Endothelial cell of umbilical vein (primary cell): ENCODE results near the gene ITGA1. TPM values are rescaled to one million over a fixed set of nuclear protein-coding genes. Genes with fewer than 3 reads are reported as not detected.

ENCODE experiments used
- BruUV-seq: library from RNA; stranded (reverse); fragments of 400-500 nt; replicated peaks from 2 replicates; lab custom pipeline; 2021; lab: Mats Ljungman, UMichigan
- CTCF ChIA-PET: fragments of 300-600, 350-600 bp; sonication (Branson Sonifier 250); formaldehyde crosslinking; loops from one replicate; lab custom pipeline; 2021; ENCODE audit warnings: antibody characterized with exemption, inconsistent platforms; lab: Charles Lee
- POLR2A ChIA-PET: fragments of 300-600, 350-600 bp; sonication (Branson Sonifier 250); formaldehyde crosslinking; loops from one replicate; lab custom pipeline; 2021; ENCODE audit warnings: antibody characterized with exemption, inconsistent platforms; lab: Charles Lee
- DNase-seq: peaks from one replicate; pipeline ENCODE4 v3.0.0-alpha.2; 2011; ENCODE audit warnings: low read depth, low spot score
- FAIRE-seq: peaks from 2 replicates; lab custom pipeline; 2011; peaks lifted over from hg19 to GRCh38; lab: Jason Lieb, UNC
- H2AFZ ChIP-seq: 2 replicates; pipeline ENCODE4 v1.6.0; 2012; ENCODE audit warnings: low read depth, low read length, control low read depth, inconsistent platforms
- H3K27ac ChIP-seq: 2 replicates; pipeline ENCODE4 v1.5.1; 2011; ENCODE audit warnings: low read depth, mild to moderate bottlenecking, control low read depth, low read length, moderate library complexity; ENCODE audit not compliant: insufficient read depth
- H3K27me3 ChIP-seq, 2 experiments: 2 replicates each; pipeline versions ENCODE4 v1.6.0 to v1.6.1; 2011; ENCODE audit warnings: low read length in 2 of 2, mixed read lengths in 1 of 2; ENCODE audit not compliant: control insufficient read depth in 2 of 2, insufficient read depth in 2 of 2
- H3K36me3 ChIP-seq, 2 experiments: 2 replicates in 1 of 2; 3 replicates in 1 of 2; pipeline ENCODE4 v1.5.1; 2011; ENCODE audit warnings: low read length in 2 of 2, mild to moderate bottlenecking in 1 of 2, moderate library complexity in 1 of 2; ENCODE audit not compliant: control insufficient read depth in 2 of 2, insufficient read depth in 2 of 2; ENCODE audit errors: extremely low read depth in 1 of 2
- H3K4me1 ChIP-seq: 3 replicates; pipeline ENCODE4 v1.5.1; 2011; ENCODE audit warnings: mild to moderate bottlenecking, low read length; ENCODE audit not compliant: control insufficient read depth, insufficient read depth; ENCODE audit errors: extremely low read depth
- H3K4me2 ChIP-seq: 2 replicates; pipeline ENCODE4 v1.6.1; 2011; ENCODE audit warnings: low read length, control low read depth, mixed read lengths; ENCODE audit not compliant: insufficient read depth
- H3K4me3 ChIP-seq, 3 experiments: fragments of 200-600 bp in 1 of 3; sonication (generic), shearing (Covaris generic) in 1 of 3; replicated peaks in 1 of 3; 2 replicates each; pipeline ENCODE4 v1.5.1; 2011 to 2016; ENCODE audit warnings: control low read depth in 3 of 3, low read length in 3 of 3, mild to moderate bottlenecking in 2 of 3, inconsistent platforms in 1 of 3, low read depth in 1 of 3, moderate library complexity in 1 of 3; ENCODE audit not compliant: insufficient read depth in 1 of 3
- H3K79me2 ChIP-seq: 2 replicates; pipeline ENCODE4 v1.6.0; 2012; ENCODE audit warnings: low read length, inconsistent platforms; ENCODE audit not compliant: control insufficient read depth, insufficient read depth
- H3K9ac ChIP-seq: replicated peaks from 2 replicates; pipeline ENCODE3; 2011; ENCODE audit warnings: low read length, control low read depth; ENCODE audit not compliant: insufficient read depth; ENCODE audit errors: extremely low read depth
- H3K9me1 ChIP-seq: replicated peaks from 3 replicates; pipeline ENCODE4 v1.6.0; 2011; ENCODE audit warnings: mild to moderate bottlenecking, low read length; ENCODE audit not compliant: control insufficient read depth, insufficient read depth; ENCODE audit errors: extremely low read depth
- H3K9me3 ChIP-seq: replicated peaks from 2 replicates; pipeline ENCODE4 v1.5.1; 2012; ENCODE audit warnings: low read length, inconsistent platforms; ENCODE audit not compliant: control insufficient read depth, insufficient read depth
- H4K20me1 ChIP-seq: replicated peaks from 2 replicates; pipeline ENCODE3; 2011; ENCODE audit warnings: mild to moderate bottlenecking, low read length; ENCODE audit not compliant: control insufficient read depth, insufficient read depth; ENCODE audit errors: extremely low read depth
- EZH2 ChIP-seq: IDR thresholded peaks from 2 replicates; pipeline ENCODE4 v1.6.1; 2012; ENCODE audit warnings: borderline replicate concordance, low read depth, mild to moderate bottlenecking, moderate library complexity, low read length, inconsistent platforms; ENCODE audit not compliant: severe bottlenecking
- FOS ChIP-seq: IDR thresholded peaks from 2 replicates; pipeline ENCODE4 v1.6.1; 2011; ENCODE audit warnings: mild to moderate bottlenecking, low read length, moderate library complexity, borderline replicate concordance; ENCODE audit not compliant: insufficient read depth
- GATA2 ChIP-seq: IDR thresholded peaks from 2 replicates; pipeline ENCODE4 v1.7.0; 2011; ENCODE audit warnings: low read depth, mild to moderate bottlenecking, moderate library complexity, mixed read lengths, low read length; ENCODE audit not compliant: insufficient read length, insufficient read depth
- JUN ChIP-seq: IDR thresholded peaks from 2 replicates; pipeline ENCODE4 v1.6.1; 2011; ENCODE audit warnings: borderline replicate concordance, low read depth; ENCODE audit not compliant: insufficient read length, insufficient read depth
- MYC ChIP-seq: IDR thresholded peaks from one replicate; pipeline ENCODE4 v1.6.1; 2011; ENCODE audit warnings: mild to moderate bottlenecking, low read depth, low read length
- POLR2A ChIP-seq: IDR thresholded peaks from 2 replicates; pipeline ENCODE4 v1.6.1; 2012; ENCODE audit warnings: low read depth, mild to moderate bottlenecking, control low read depth, low read length
- POLR2AphosphoS5 ChIP-seq: IDR thresholded peaks from 2 replicates; pipeline ENCODE4 v1.6.1; 2012; ENCODE audit warnings: low read depth, mild to moderate bottlenecking, control low read depth, low read length, moderate library complexity; ENCODE audit not compliant: insufficient read depth
- dilution Hi-C: fragments of 300-500 bp; cut with MboI; formaldehyde crosslinking; loops from one replicate; pipeline ENCODE4 v1.15.0; 2019; ENCODE audit warnings: low sequenced_read_pairs; ENCODE audit not compliant: extremely low pct_ligation_motif_present
- intact Hi-C: fragments of 100-400 bp; cut with micrococcal nuclease; formaldehyde crosslinking; loops from one replicate; pipeline ENCODE4 v1.10.0; 2022
- polyA plus RNA-seq, 4 experiments: library from polyadenylated mRNA; depleted of rRNA in 3 of 4; stranded (reverse) in 3 of 4; unstranded in 1 of 4; fragments of >200 nt; gene quantifications; 2 replicates each; pipeline versions ENCODE4 v1.2.1 to v1.2.3, GENCODE V29; 2011 to 2012; ENCODE audit warnings: missing spikeins in 1 of 4
- total RNA-seq: library from RNA; stranded (reverse); gene quantifications from 2 replicates; pipeline ENCODE4 v1.2.3, GENCODE V29; 2021
- TF ChIP-seq, protein P1 (sequence below): IDR thresholded peaks from 2 replicates; pipeline ENCODE4 v1.6.1; 2011; ENCODE audit not compliant: insufficient read depth, insufficient read length
- TF ChIP-seq, protein P2 (sequence below), 2 donors: IDR thresholded peaks; 1 replicate in 1 of 2; 2 replicates in 1 of 2; pipeline ENCODE4 v1.5.1; 2011; ENCODE audit warnings: low read length in 2 of 2, mild to moderate bottlenecking in 2 of 2, moderate library complexity in 2 of 2, control low read depth in 1 of 2, inconsistent platforms in 1 of 2, low read depth in 1 of 2; ENCODE audit not compliant: insufficient read depth in 1 of 2; ENCODE audit errors: extremely low read depth in 1 of 2

Gene ITGA1
- total and polyA plus RNA-seq, 2 donors (not counting 3 experiments of a cell fraction or from before 2014, with no cell fraction given): 0.65 to 1.9 TPM

DNA sequence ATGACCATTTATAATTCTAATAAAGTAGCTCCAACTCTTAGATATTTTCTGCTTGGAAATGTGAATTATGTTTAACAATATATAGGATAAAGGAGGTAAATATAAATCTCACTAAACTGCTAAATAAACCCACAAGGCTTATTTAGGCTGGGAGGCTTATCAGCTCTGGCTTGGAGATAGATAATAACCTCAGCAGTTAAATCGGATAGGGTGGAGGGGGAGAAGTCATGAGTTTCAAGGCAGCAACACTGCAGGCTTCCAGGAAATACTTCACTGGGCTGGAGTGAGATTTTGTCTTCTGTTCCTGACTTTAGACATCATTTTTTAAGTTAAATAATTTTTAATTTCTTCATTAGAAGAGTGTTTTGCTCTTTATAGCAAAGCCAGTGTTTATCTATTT, 121.5 kb downstream of the ITGA1 start:
- H3K27me3 ChIP-seq: no peaks in the 10 kb centered on the region
- no peak for TF ChIP-seq POLR2AphosphoS5
- TF ChIP-seq, protein P1, sequence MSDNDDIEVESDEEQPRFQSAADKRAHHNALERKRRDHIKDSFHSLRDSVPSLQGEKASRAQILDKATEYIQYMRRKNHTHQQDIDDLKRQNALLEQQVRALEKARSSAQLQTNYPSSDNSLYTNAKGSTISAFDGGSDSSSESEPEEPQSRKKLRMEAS: no peak
- no peak for TF ChIP-seq POLR2A
- no peaks in the 10 kb centered on the region for H4K20me1 ChIP-seq
- BruUV-seq: no TSS peak
- no peaks in the 10 kb centered on the region for H3K4me1 ChIP-seq
- ChIA-PET POLR2A (no interaction called here), CTCF (interaction anchor here (2.4 kb wide), 1 partner anchor 216 kb away, joined by 10 read pairs; no protein-coding TSS in a partner anchor)
- intact Hi-C loops (no loop called here), dilution Hi-C loops (no loop called here)
- no peaks in the 10 kb centered on the region for H3K36me3 ChIP-seq
- H3K9me3 ChIP-seq: no peaks in the 10 kb centered on the region
- H2AFZ ChIP-seq: no peak overlapping the region
- H3K9me1 ChIP-seq: peaks cover 2% of the 10 kb centered on the region
- no peak for FAIRE-seq
- no peak overlapping the region for H3K27ac ChIP-seq
- no peaks in the 10 kb centered on the region for H3K79me2 ChIP-seq
- no peak overlapping the region for H3K9ac ChIP-seq
- no peak for DNase-seq
- H3K4me3 ChIP-seq: no peak overlapping the region
- H3K4me2 ChIP-seq: no peak overlapping the region

DNA sequence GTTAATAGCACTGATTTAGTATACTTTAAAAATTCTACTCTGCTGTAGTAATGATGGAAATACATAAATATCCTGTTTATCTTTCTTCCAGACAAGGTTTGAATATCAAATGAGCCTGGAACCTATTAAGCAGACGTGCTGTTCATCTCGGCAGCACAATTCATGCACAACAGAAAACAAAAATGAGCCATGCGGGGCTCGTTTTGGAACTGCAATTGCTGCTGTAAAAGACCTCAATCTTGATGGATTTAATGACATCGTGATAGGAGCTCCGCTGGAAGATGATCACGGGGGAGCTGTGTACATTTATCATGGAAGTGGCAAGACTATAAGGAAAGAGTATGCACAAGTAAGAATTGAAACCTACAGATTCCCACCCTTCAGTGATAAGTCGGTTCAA, 122.4 kb downstream of the ITGA1 start:
- BruUV-seq: no TSS peak
- H3K9me1 ChIP-seq: peaks cover 2% of the 10 kb centered on the region
- FAIRE-seq (no peak), DNase-seq (no peak)
- H3K27me3 ChIP-seq: no peaks in the 10 kb centered on the region
- no peaks in the 10 kb centered on the region for H4K20me1 ChIP-seq
- no peaks in the 10 kb centered on the region for H3K36me3 ChIP-seq
- TF ChIP-seq POLR2AphosphoS5 (no peak), JUN (no peak), EZH2 (no peak), MYC (no peak), GATA2 (no peak), POLR2A (no peak), FOS (no peak)
- TF ChIP-seq, protein P1: no peak
- TF ChIP-seq, protein P2, sequence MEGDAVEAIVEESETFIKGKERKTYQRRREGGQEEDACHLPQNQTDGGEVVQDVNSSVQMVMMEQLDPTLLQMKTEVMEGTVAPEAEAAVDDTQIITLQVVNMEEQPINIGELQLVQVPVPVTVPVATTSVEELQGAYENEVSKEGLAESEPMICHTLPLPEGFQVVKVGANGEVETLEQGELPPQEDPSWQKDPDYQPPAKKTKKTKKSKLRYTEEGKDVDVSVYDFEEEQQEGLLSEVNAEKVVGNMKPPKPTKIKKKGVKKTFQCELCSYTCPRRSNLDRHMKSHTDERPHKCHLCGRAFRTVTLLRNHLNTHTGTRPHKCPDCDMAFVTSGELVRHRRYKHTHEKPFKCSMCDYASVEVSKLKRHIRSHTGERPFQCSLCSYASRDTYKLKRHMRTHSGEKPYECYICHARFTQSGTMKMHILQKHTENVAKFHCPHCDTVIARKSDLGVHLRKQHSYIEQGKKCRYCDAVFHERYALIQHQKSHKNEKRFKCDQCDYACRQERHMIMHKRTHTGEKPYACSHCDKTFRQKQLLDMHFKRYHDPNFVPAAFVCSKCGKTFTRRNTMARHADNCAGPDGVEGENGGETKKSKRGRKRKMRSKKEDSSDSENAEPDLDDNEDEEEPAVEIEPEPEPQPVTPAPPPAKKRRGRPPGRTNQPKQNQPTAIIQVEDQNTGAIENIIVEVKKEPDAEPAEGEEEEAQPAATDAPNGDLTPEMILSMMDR (IDR thresholded peaks at IDR 0.05; ENCODE audit: extremely low read depth in 1 of 2, insufficient read depth in 1 of 2, low read depth in 1 of 2, low read length in 2 of 2): no peak
- no peaks in the 10 kb centered on the region for H3K79me2 ChIP-seq
- no peak overlapping the region for H3K9ac ChIP-seq
- no peak overlapping the region for H3K27ac ChIP-seq
- dilution Hi-C loops (no loop called here), intact Hi-C loops (no loop called here)
- no peaks in the 10 kb centered on the region for H3K9me3 ChIP-seq
- H2AFZ ChIP-seq: no peak overlapping the region
- H3K4me1 ChIP-seq: peaks cover 5% of the 10 kb centered on the region
- H3K4me3 ChIP-seq: no peak overlapping the region
- no peak overlapping the region for H3K4me2 ChIP-seq
- POLR2A ChIA-PET: no interaction called here
- CTCF ChIA-PET: no interaction called here
